HL-60 (cell line): Measurements from ENCODE around the gene HOXA13.

Source experiments
- DNase-seq, 2 experiments: peaks; one replicate each; pipeline ENCODE4 v3.0.0-alpha.2; 2010 to 2020; ENCODE audit warnings: low read depth in 1 of 2, low spot score in 1 of 2
- H3K27ac ChIP-seq: fragments of 250-450 bp; sonication (Bioruptor Pico); replicated peaks from 2 replicates; pipeline ENCODE4 v1.5.1; 2020; ENCODE audit warnings: mild to moderate bottlenecking, moderate library complexity
- H3K27me3 ChIP-seq: fragments of 250-450 bp; sonication (Bioruptor Pico); 2 replicates; pipeline ENCODE4 v1.5.1; 2021; ENCODE audit warnings: mild to moderate bottlenecking, moderate library complexity; ENCODE audit not compliant: insufficient read depth, poor library complexity, severe bottlenecking
- H3K4me3 ChIP-seq: replicated peaks from 2 replicates; pipeline ENCODE4 v1.5.1; 2011; ENCODE audit warnings: mild to moderate bottlenecking, control low read depth, low read length; ENCODE audit not compliant: insufficient read depth
- CTCF ChIP-seq: IDR thresholded peaks from one replicate; pipeline ENCODE4 v1.5.1; 2011; ENCODE audit warnings: low read length, control low read depth, inconsistent platforms; ENCODE audit not compliant: insufficient read depth
- GABPA ChIP-seq: IDR thresholded peaks from 2 replicates; pipeline ENCODE4 v1.6.1; 2012; ENCODE audit warnings: low read depth
- POLR2AphosphoS5 ChIP-seq: IDR thresholded peaks from 2 replicates; pipeline ENCODE4 v1.6.1; 2012; ENCODE audit warnings: low read depth
- SPI1 ChIP-seq: IDR thresholded peaks from 2 replicates; pipeline ENCODE4 v1.6.1; 2012; ENCODE audit warnings: low read depth, mild to moderate bottlenecking, borderline replicate concordance
- TF ChIP-seq, protein P1 (sequence below): IDR thresholded peaks from 2 replicates; pipeline ENCODE4 v1.6.1; 2012; ENCODE audit warnings: low read depth; ENCODE audit not compliant: insufficient replicate concordance

HOXA13 gene

GRCh38 chr7:27150568-27151340 is 49.1 kb downstream of the HOXA13 start:
- Histone ChIP-seq H3K4me3 (peak overlapping the region; percentile 44), H3K27ac (no peak overlapping the region), H3K27me3 (peaks cover 59% of the 10 kb centered on the region)
- TF ChIP-seq, protein P1, sequence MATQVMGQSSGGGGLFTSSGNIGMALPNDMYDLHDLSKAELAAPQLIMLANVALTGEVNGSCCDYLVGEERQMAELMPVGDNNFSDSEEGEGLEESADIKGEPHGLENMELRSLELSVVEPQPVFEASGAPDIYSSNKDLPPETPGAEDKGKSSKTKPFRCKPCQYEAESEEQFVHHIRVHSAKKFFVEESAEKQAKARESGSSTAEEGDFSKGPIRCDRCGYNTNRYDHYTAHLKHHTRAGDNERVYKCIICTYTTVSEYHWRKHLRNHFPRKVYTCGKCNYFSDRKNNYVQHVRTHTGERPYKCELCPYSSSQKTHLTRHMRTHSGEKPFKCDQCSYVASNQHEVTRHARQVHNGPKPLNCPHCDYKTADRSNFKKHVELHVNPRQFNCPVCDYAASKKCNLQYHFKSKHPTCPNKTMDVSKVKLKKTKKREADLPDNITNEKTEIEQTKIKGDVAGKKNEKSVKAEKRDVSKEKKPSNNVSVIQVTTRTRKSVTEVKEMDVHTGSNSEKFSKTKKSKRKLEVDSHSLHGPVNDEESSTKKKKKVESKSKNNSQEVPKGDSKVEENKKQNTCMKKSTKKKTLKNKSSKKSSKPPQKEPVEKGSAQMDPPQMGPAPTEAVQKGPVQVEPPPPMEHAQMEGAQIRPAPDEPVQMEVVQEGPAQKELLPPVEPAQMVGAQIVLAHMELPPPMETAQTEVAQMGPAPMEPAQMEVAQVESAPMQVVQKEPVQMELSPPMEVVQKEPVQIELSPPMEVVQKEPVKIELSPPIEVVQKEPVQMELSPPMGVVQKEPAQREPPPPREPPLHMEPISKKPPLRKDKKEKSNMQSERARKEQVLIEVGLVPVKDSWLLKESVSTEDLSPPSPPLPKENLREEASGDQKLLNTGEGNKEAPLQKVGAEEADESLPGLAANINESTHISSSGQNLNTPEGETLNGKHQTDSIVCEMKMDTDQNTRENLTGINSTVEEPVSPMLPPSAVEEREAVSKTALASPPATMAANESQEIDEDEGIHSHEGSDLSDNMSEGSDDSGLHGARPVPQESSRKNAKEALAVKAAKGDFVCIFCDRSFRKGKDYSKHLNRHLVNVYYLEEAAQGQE, result peak; percentile 84
- 0 out of 2 replicates have a peak, but pooled peaks have one; percentile 21 for TF ChIP-seq POLR2AphosphoS5
- TF ChIP-seq SPI1, result no peak
- no peak for TF ChIP-seq GABPA
- peak; percentile 55 for TF ChIP-seq CTCF
- peak in 1 of 2 experiments; percentile 60 for DNase-seq

DNA sequence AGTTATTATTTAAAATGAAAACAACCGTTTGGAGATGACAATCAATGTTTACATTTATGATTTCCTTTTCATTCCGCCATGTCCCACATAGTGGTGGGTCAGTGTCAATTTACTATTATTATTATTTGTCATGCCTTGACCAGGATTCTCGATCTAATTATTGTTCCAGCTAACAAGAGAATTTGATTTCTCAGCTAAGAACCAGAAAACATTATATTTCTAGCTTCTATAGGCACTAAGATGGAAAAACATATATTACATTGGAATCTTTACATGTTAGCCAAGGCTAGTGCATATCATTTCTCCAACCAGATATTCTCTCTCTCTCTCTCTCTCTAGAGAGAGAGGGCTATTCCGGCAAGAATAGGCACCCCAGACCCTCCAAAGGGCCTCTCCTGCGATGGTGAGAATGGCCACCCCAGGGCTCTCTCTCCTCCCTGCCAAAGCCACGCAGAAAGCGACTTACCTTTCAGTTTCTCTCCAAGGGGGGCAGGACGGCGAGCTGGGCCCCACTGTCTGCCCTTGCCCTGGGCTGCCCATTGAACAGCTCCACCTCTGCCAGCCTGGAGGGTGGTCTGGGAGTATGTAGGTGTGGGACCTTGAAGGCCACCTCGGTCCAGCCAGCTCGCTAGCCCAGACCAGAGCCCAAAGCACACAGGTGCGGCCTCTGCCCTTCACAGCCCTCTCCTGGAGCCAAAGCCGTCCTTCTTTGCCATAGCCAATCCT is 49.9 kb downstream of the HOXA13 start:
- Histone ChIP-seq H3K4me3 (no peak overlapping the region; the same call in 1 of the 2 replicates), H3K27me3 (peaks cover 53% of the 10 kb centered on the region), H3K27ac (no peak overlapping the region)
- DNase-seq, result no peak
- TF ChIP-seq CTCF, result no peak
- no peak for TF ChIP-seq SPI1

GRCh38 chr7:27148756-27149641 is 50.9 kb downstream of the HOXA13 start:
- TF ChIP-seq SPI1 (no peak), POLR2AphosphoS5 (no peak), GABPA (no peak), CTCF (no peak)
- TF ChIP-seq, protein P1, result no peak
- Histone ChIP-seq H3K27me3 (peaks cover 43% of the 10 kb centered on the region), H3K4me3 (no peak overlapping the region), H3K27ac (no peak overlapping the region)
- no peak for DNase-seq
